Loucy (cell line): Measurements from ENCODE around the gene VAV3.

Experiments
- H2AFZ ChIP-seq: fragments of 200-600 bp; sonication (generic); 2 replicates; pipeline ENCODE4 v1.6.0; 2016; ENCODE audit warnings: antibody characterized with exemption, mild to moderate bottlenecking, low read length, moderate library complexity
- H3F3A ChIP-seq: fragments of 200-600 bp; 2 replicates; pipeline ENCODE4 v1.6.0; 2016; ENCODE audit warnings: antibody characterized with exemption, low read depth, mild to moderate bottlenecking
- H3K27me3 ChIP-seq: fragments of 200-600 bp; sonication (generic); 2 replicates; pipeline ENCODE4 v1.6.1; 2014; ENCODE audit warnings: low read length, mild to moderate bottlenecking; ENCODE audit not compliant: insufficient read depth, poor library complexity, severe bottlenecking
- H3K36me3 ChIP-seq: fragments of 200-600 bp; sonication (generic); 2 replicates; pipeline ENCODE4 v1.6.1; 2016; ENCODE audit warnings: low read length; ENCODE audit not compliant: insufficient read depth
- H3K4me1 ChIP-seq: fragments of 200-600 bp; sonication (generic); 2 replicates; pipeline ENCODE4 v1.5.1; 2014; ENCODE audit warnings: low read length, mild to moderate bottlenecking; ENCODE audit not compliant: insufficient read depth, poor library complexity, severe bottlenecking
- H3K4me2 ChIP-seq: fragments of 200-600 bp; sonication (generic); 2 replicates; pipeline ENCODE4 v1.6.0; 2014; ENCODE audit warnings: antibody characterized with exemption, low read length, low read depth, mild to moderate bottlenecking; ENCODE audit not compliant: poor library complexity, severe bottlenecking
- H3K4me3 ChIP-seq: fragments of 200-600 bp; sonication (generic); 2 replicates; pipeline ENCODE4 v1.5.1; 2014; ENCODE audit warnings: low read length, mild to moderate bottlenecking, mixed read lengths; ENCODE audit not compliant: poor library complexity, severe bottlenecking
- H3K79me2 ChIP-seq: fragments of 200-600 bp; sonication (generic); 2 replicates; pipeline ENCODE4 v1.6.1; 2014; ENCODE audit warnings: low read length; ENCODE audit not compliant: insufficient read depth
- H3K9ac ChIP-seq: fragments of 200-600 bp; sonication (generic); 2 replicates; pipeline ENCODE4 v1.6.0; 2014; ENCODE audit warnings: mild to moderate bottlenecking, low read depth, low read length, moderate library complexity; ENCODE audit not compliant: poor library complexity, severe bottlenecking
- H3K9me2 ChIP-seq: fragments of 200-600 bp; sonication (generic); replicated peaks from 2 replicates; pipeline ENCODE4 v1.6.1; 2016; ENCODE audit warnings: low read depth, low read length, mixed read lengths
- H3K9me3 ChIP-seq: fragments of 200-600 bp; sonication (generic); 2 replicates; pipeline ENCODE4 v1.6.1; 2014; ENCODE audit warnings: mild to moderate bottlenecking, antibody characterized with exemption, low read length, low read depth; ENCODE audit not compliant: insufficient read depth
- H4K20me1 ChIP-seq: fragments of 200-600 bp; sonication (generic); 2 replicates; pipeline ENCODE4 v1.6.0; 2014; ENCODE audit warnings: antibody characterized with exemption, low read length, mild to moderate bottlenecking; ENCODE audit not compliant: insufficient read depth, poor library complexity, severe bottlenecking
- EZH2phosphoT487 ChIP-seq: fragments of 200-600 bp; IDR thresholded peaks from 2 replicates; pipeline ENCODE4 v1.6.1; 2018; ENCODE audit warnings: antibody characterized with exemption, mild to moderate bottlenecking, moderate library complexity, borderline replicate concordance
- TF ChIP-seq, protein P1 (sequence below): fragments of 200-600 bp; sonication (generic); conservative IDR thresholded peaks from 2 replicates; pipeline ENCODE4 v1.5.1; 2014; ENCODE audit warnings: mild to moderate bottlenecking, antibody characterized with exemption, low read length

Gene VAV3

DNA sequence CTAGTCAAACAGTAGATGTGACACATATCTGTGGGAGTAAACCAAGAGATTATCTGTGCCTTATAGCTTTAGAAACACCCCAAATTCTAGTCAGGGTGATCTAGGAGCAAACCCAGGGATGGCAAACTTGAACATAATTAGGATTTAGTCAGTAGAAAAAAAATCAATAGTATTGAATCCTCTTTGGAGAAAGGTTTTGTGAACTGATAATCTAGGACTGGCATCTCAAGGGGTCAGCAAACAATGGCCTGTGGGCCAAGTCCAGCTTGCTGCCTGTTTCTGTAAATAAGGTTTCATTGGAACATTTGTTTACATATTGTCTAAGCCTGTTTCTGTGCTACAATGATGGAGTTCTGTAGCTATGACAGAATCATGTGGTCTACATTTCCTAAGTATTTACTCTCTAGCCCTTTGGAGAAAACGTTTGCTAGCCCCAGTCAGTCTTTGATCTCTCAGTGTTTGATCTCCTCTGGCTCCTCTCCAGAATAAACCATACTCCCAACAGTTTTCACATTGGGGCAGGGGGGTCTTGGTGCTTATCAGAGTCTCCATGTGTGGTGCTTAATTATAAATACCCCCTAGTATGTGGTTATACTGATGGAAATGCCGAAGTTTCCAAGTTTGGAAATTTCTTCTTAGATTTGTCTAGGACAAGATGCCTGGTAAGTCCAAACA lies 438.3 kb downstream of the VAV3 start:
- H3K9me2 ChIP-seq = no peaks in the 10 kb centered on the region
- H2AFZ ChIP-seq = no peak overlapping the region
- H3K9me3 ChIP-seq = no peaks in the 10 kb centered on the region
- no peaks in the 10 kb centered on the region for H3K79me2 ChIP-seq
- H3K4me2 ChIP-seq = no peak overlapping the region
- no peak for TF ChIP-seq EZH2phosphoT487
- TF ChIP-seq, protein P1, sequence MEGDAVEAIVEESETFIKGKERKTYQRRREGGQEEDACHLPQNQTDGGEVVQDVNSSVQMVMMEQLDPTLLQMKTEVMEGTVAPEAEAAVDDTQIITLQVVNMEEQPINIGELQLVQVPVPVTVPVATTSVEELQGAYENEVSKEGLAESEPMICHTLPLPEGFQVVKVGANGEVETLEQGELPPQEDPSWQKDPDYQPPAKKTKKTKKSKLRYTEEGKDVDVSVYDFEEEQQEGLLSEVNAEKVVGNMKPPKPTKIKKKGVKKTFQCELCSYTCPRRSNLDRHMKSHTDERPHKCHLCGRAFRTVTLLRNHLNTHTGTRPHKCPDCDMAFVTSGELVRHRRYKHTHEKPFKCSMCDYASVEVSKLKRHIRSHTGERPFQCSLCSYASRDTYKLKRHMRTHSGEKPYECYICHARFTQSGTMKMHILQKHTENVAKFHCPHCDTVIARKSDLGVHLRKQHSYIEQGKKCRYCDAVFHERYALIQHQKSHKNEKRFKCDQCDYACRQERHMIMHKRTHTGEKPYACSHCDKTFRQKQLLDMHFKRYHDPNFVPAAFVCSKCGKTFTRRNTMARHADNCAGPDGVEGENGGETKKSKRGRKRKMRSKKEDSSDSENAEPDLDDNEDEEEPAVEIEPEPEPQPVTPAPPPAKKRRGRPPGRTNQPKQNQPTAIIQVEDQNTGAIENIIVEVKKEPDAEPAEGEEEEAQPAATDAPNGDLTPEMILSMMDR = no peak
- H3K36me3 ChIP-seq = no peaks in the 10 kb centered on the region
- H3K4me3 ChIP-seq = no peak overlapping the region
- no peaks in the 10 kb centered on the region for H3K27me3 ChIP-seq
- H3K4me1 ChIP-seq = no peaks in the 10 kb centered on the region
- no peak overlapping the region for H3K9ac ChIP-seq
- H3F3A ChIP-seq = no peaks in the 10 kb centered on the region
- H4K20me1 ChIP-seq = no peaks in the 10 kb centered on the region

DNA sequence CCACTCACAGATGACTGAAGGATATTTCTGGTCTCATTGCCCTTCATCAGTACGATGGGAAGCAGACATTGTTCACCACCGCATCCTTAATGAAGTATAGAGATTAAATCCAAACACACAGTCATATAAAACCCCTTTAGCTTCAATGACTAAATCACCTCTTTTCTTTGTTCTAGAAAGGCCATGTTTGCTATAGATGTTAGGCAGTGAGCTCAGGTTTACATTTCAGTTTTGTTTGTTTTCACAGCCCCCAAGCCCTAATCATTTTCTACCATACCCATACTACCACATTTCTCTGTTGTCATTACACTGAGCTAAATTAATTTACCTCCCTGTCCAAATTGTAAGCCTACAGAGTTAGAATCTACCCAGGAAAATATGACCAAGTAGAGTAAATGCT lies 439.0 kb downstream of the VAV3 start:
- H2AFZ ChIP-seq = no peak overlapping the region
- no peak overlapping the region for H3K4me2 ChIP-seq
- no peak for TF ChIP-seq EZH2phosphoT487
- TF ChIP-seq, protein P1 = no peak
- no peaks in the 10 kb centered on the region for H3K4me1 ChIP-seq
- H3K36me3 ChIP-seq = no peaks in the 10 kb centered on the region
- H3K9me2 ChIP-seq = no peaks in the 10 kb centered on the region
- H3K27me3 ChIP-seq = no peaks in the 10 kb centered on the region
- H3K4me3 ChIP-seq = no peak overlapping the region
- no peaks in the 10 kb centered on the region for H4K20me1 ChIP-seq
- no peak overlapping the region for H3K9ac ChIP-seq
- no peaks in the 10 kb centered on the region for H3K79me2 ChIP-seq
- no peaks in the 10 kb centered on the region for H3F3A ChIP-seq
- H3K9me3 ChIP-seq = no peaks in the 10 kb centered on the region

DNA sequence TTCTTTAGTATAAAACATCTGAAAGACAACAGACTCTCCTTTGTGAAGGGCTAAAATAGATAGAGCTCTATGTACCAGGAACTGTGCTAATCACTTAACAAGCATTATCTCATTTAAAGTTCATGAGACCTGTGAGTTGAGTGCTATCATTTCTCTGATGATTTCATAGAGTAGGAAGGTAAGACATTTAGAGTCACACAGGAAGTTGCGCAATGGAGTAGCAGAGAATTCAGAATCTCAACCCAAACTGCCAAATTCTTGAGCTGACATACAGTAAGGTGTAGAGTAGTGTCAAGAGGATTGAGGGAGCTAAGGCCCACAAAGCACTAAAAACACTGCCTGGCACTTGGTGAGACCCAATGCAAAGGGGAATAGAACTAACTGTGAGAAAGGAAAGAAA lies 439.8 kb downstream of the VAV3 start:
- Histone ChIP-seq H3K4me1 (no peaks in the 10 kb centered on the region), H3K79me2 (no peaks in the 10 kb centered on the region), H3K9me2 (no peaks in the 10 kb centered on the region), H3K36me3 (no peaks in the 10 kb centered on the region), H4K20me1 (no peaks in the 10 kb centered on the region), H3K9me3 (no peaks in the 10 kb centered on the region), H3F3A (no peaks in the 10 kb centered on the region), H3K4me3 (no peak overlapping the region), H3K9ac (no peak overlapping the region), H2AFZ (no peak overlapping the region), H3K27me3 (no peaks in the 10 kb centered on the region), H3K4me2 (no peak overlapping the region)
- no peak for TF ChIP-seq EZH2phosphoT487
- TF ChIP-seq, protein P1 = no peak
